Activated naive CD4-positive, alpha-beta T cell (primary cell): Measurements from ENCODE around the gene IFNL1.
A peak's percentile ranks its signal among the peaks of the same experiment; 100 is the strongest.
"Not testable (repeated sequence)": the region's sequence is repeated elsewhere in the genome, so short reads cannot be mapped to it uniquely, and the experiment has no call there.

Source experiments
- DNase-seq, 4 experiments: peaks; one replicate each; lab custom pipeline; 2025; lab: John Stamatoyannopoulos, UW

Gene IFNL1

GRCh38 chr19:39270036-39270871 is 26.0 kb upstream of the IFNL1 start:
- DNase-seq, result no peak

DNA sequence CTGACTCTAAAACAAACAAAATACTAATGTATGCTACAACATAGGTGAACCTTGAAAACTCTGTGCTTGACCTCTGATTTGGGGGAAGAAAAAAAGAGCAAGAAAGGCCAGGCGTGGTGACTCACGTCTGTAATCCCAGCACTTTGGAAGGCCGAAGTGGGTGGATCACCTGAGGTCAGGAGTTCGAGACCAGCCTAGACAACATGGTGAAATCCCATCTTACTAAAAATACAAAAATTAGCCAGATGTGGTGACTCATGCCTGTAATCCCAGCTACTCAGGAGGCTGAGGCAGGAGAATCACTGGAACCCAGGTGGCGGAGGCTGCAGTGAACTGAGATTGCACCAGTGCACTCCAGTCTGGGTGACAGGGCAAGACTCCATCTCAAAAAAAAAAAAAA is 22.3 kb upstream of the IFNL1 start:
- not testable (repeated sequence) for DNase-seq

DNA sequence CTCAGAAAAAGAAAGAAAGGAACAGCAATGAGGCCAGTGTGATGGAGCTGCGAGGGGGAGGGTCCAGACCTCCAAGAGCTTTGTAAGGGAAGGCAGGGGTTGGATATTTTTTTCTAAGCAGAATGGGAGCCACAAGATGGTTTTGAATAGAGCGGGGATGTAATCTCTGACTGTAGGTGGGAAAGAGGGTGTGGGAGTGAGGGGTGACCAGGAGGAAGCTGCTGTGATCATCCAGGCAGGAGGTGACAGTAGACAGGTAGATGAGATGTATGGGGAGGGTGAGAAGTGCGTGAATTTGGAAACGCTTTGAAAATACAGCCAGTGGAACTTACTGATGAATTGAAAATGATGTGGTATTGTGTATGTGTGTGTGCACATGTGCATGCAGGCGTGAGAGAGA is 20.6 kb upstream of the IFNL1 start:
- DNase-seq, result no peak

DNA sequence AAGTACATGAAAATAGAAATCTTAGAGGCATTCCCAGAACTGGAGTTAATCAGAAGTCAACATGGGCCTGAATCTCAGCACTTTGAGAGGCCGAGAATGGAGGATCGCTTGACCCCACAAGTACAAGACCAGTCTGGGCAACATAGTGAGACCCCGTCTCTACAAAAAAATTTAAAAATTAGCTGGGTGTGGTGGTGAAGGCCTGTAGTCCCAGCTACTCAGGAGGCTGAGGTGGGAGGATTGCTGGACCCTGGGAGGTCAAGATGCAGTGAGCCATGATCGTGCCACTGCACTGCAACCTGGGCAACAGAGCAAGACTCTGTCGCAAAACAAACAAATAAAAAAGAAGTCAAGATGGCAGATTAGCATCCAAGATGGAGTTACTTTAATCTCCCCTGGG is 19.5 kb upstream of the IFNL1 start:
- no peak for DNase-seq

DNA sequence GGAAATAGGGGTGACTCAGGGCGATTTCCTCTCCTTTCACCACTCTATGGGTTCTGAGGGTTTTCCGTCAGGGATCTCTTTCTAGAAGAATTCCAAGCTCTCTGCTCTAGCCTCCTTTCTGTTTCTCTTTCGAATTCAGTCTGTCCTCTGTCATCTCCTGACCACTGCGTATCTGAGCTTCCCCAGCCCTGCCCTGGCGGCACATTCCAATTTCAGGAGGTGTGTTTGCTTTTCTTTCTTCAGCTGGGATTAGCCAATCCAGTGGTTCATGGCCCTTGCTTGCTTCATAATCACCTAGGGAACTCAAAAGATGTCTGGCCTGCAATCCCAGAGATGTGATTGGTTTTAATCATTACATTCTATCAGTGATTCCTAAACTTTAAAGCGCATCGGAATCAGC is 18.6 kb upstream of the IFNL1 start:
- no peak for DNase-seq

- no peak for DNase-seq
Observed at GRCh38 chr19:39282021-39282420, 14.2 kb upstream of the IFNL1 start.

DNA sequence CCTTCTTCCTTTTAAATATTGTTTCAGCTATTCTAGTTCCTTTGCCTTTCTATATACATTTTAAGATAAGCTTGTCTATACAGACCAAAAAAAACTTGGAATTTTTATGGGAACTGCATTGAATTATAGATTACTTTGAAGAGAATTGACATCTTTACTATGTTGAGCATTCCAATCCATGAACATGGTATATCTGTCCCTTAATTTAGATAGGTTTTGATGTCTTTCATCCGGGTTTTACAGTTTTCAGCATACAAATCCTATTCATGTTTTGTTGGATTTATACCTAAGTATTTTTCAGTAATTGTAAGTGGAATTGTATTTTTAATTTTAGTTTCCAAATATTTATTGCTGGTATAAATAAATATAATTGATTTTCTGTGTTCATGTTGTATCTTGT is 12.2 kb upstream of the IFNL1 start:
- no peak for DNase-seq

- DNase-seq, result no peak
Observed at GRCh38 chr19:39293394-39293793, 2.8 kb upstream of the IFNL1 start.

DNA sequence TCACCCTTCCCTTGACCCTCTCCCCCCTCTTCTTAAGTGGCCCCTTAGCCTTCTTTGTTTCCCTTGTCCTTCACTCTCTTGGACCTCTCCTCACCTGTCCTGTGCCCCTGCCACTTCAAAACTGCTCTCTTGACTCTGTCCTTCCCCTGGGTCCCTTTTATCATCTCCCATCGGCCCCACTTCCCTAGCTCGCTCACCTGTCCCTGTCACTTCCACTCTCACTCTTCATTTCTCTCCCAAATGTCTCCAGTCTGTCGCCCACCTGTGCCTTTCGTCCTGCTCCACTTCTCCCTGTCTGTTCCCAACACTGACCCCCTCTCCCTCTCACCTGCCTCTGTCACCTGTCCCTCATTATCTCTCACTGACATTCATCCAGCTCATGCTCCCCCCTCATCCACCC is 699 bp downstream of the IFNL1 start:
- no peak for DNase-seq

DNA sequence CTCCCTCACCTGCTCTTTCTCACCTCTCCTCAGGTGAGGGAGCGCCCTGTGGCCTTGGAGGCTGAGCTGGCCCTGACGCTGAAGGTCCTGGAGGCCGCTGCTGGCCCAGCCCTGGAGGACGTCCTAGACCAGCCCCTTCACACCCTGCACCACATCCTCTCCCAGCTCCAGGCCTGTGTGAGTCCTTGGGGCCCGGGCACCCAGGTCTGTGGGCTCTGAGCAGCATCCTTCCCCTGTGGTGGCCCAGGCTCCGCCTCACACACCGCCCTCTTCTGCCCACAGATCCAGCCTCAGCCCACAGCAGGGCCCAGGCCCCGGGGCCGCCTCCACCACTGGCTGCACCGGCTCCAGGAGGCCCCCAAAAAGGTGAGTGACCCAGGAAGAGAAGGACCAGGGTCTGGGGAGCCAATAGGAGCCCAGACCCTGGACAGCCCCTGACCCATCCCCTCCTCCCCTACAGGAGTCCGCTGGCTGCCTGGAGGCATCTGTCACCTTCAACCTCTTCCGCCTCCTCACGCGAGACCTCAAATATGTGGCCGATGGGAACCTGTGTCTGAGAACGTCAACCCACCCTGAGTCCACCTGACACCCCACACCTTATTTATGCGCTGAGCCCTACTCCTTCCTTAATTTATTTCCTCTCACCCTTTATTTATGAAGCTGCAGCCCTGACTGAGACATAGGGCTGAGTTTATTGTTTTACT is 1.9 kb downstream of the IFNL1 start:
- peak in 1 of 4 experiments; percentile 10 for DNase-seq

GRCh38 chr19:39299404-39299803 is 3.2 kb downstream of the IFNL1 start:
- DNase-seq, result no peak

- DNase-seq, result no peak
Observed at GRCh38 chr19:39299832-39300231, 3.6 kb downstream of the IFNL1 start.

GRCh38 chr19:39301021-39301420 is 4.8 kb downstream of the IFNL1 start:
- DNase-seq, result no peak

GRCh38 chr19:39301562-39301961 is 5.4 kb downstream of the IFNL1 start:
- DNase-seq, result no peak

- DNase-seq, result no peak
Observed at GRCh38 chr19:39303373-39304184, 7.4 kb downstream of the IFNL1 start.

DNA sequence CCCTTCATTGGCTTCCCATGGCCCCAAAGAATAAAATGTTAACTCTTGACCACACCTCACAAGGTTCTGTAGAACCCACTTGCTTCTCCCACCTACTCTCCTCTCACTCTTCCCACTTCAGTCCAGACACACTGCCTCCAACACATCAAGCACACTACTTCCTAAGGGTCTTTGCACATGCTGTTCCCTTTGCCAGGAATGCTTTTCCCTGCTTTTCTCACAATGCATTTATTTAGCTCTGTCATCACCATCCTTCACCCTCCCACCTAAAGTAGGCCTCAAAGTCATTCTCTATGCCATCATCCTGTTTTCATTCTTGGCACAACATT is 7.9 kb downstream of the IFNL1 start:
- DNase-seq, result no peak

- no peak for DNase-seq
Observed at GRCh38 chr19:39304701-39305571, 8.7 kb downstream of the IFNL1 start.

DNA sequence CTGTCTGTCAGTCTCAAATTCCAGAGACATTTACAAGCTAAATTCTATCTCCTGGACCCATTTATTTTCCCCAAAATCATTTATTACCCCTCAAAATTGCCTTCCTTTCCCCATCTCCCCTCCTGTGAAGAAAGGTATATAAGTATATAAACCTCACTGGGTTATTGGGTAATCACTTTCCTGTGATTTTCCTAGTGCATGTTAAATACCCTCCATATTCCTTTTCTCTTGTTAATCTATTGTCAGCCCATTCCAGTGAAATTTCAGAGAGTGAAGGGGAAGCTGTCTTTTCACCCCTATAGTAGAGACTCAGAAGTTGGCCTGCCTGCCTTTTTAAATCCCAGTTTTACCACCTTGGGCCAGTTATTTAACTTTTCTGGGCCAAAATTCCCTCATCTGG is 9.9 kb downstream of the IFNL1 start:
- DNase-seq, result no peak

GRCh38 chr19:39307046-39307821 is 11.0 kb downstream of the IFNL1 start:
- no peak for DNase-seq

- DNase-seq, result no peak
Observed at GRCh38 chr19:39307822-39308530, 11.8 kb downstream of the IFNL1 start.
